ENCODE measurements around the gene GNAT2.

Gene GNAT2

DNA sequence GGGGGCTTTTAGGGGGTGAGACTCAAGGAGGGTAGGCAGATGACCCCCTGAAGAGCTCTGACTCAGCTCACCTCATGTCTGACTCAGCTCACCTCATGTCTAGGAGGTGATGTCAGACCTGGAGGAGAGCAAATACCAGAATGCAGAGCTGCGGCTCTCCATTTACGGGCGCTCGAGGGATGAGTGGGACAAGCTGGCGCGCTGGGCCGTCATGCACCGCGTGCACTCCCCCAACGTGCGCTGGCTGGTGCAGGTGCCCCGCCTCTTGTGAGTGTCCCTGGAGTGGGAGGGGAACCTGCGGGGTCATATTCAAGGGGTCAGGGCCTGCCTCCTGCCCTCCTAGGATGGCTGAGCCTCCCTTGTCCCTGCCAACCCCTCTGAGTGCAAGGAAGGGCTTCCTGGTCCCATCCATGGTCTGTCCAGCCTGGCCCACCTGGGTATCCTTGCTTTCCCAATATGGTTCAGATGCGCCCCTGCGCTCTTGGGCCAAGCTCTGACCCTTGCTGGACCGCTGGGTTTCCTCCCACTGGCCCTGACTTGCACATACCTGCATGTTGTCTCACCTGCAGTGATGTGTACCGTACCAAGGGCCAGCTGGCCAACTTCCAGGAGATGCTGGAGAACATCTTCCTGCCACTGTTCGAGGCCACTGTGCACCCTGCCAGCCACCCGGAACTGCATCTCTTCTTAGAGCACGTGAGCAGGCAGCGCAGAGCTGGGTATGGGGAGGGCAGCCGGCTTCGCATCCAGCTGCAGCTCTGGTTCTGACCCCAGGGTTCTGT, 9.3 kb upstream of the GNAT2 start:
- no peak for DNase-seq

DNA sequence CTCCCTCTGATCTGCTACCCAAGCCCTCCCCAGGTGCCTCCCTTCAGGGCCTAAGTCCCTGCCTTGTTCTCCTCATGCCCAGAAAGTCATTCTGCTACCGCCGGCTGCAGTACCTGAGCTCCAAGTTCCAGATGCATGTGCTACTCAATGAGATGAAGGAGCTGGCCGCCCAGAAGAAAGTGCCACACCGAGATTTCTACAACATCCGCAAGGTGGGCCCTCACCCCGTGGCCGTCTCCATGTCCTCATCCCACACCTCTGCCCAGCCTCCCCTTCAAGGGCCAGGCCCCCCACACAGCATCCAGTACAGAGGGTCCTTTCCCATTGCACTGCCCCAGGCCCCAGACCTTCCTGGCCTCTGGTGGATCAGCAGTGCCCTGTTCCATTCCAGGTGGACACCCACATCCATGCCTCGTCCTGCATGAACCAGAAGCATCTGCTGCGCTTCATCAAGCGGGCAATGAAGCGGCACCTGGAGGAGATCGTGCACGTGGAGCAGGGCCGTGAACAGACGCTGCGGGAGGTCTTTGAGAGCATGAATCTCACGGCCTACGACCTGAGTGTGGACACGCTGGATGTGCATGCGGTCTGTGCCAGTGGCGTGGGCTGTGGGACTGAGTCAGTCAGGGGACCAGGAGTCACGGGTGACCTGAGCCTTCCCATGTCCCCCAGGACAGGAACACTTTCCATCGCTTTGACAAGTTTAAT, 8.4 kb upstream of the GNAT2 start:
- no peak for DNase-seq

DNA sequence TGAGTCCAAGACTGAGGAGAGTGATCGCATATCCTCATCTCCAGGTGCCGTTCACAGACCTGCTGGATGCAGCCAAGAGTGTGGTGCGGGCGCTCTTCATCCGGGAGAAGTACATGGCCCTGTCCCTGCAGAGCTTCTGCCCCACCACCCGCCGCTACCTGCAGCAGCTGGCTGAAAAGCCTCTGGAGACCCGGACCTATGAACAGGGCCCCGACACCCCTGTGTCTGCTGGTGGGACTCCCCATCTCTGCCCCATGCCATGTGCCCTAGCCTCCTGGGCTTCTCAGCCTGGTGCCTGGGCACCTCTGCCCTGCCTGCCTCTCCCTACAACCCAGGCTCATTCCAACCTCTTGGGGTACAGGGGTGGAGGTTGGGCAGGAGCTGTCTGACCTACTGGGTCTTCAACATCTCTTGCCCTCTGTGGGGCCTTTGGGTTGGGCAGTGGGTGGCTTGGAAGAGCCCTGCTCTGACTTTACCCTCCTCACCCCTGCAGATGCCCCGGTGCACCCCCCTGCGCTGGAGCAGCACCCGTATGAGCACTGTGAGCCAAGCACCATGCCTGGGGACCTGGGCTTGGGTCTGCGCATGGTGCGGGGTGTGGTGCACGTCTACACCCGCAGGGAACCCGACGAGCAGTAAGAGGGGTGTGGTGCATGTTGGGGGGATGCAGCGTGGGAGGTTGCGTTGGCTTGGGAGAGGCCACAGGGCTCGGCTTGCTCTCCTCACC, 7.4 kb upstream of the GNAT2 start:
- DNase-seq = no peak

DNA sequence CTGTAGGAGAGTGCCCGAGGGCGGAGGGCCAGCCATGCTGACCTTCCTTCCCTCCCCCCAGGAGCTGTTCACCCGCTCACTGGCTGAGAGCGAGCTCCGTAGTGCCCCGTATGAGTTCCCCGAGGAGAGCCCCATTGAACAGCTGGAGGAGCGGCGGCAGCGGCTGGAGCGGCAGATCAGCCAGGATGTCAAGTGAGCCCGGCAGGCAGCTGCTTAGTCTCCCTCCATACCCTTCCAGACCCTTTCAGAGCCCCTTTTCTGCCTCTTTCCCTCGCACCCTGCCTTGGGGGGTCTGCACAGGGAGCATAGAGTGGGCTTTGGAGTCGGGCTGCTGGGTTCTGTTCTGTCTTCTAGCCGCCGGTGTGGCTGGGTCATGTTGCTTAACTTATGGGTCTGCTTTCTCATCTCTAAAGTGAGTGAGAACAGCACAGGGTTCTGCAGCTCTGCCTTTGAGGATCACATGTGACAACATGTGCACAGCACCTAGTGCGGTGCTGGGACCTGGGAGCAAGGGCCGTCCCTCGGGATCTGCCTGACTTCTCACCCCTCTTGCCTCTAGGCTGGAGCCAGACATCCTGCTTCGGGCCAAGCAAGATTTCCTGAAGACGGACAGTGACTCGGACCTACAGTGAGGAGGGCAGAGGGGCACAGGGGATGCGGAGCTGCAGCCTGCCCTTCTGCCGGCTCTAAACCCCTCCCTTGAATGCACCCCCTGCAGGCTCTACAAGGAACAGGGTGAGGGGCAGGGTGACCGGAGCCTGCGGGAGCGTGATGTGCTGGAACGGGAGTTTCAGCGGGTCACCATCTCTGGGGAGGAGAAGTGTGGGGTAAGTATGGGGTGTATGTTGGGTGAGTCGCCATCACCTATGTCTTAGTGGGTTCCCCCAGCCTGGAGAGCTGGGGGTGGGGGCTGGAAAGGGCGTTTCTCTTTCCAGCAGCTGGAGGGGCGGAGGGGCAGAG, 6.5 kb upstream of the GNAT2 start:
- DNase-seq = no peak

DNA sequence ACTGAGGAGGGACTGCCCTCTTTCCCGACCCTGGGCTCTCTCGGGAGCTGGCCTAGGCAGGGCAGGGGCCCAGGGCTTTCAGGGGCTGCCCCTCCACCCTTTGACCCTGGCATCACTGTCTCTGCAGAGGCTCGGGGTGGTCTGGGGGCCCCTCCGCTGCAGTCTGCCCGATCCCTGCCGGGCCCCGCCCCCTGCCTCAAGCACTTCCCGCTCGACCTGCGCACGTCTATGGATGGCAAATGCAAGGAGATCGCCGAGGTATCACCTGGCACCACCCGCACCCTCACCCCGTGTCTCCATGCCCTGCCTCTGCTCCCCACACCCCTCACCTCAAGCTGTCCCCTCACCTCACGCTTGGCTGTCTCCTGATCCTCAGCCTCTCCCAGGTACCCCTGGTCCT, 5.8 kb upstream of the GNAT2 start:
- no peak for DNase-seq

DNA sequence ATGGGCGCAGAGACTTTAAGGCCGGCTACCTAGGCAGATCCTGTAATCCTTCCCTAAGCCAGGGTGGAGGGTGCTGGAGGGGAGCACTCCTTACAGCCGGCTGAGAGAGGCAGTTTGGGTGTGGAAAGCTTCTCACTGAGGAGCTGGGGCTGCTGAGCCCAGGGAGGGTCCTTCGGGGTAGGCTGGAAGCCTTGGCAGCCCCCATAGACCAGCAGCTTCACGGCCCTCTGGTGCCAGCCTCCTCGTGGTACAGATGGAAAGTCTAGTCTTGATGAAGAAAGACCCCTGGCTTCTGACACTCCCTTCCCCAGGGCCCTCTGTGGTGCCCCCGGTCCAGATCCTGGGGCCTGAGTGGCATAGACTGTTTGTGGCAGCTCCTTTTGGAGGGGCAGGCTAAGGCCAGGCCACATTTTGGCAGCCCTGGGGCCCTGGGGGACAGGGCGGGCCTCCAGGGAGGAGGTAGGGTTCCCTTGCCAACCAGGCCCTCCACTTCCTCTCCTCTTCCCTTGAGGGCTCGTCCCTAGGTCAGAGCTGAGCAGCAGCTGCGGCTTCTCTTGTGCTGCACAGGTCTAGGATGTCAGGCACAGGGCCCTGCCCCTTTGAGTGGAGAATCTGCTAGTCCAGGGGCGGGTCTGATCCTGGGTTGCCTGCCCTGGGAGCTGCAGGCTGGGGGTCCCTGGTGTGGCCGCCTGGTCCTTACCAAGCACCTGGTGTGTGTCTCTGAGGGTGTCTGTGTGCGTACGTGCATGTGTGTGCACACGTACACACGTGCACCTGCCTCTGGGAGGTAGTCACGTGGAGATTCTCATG, 5.0 kb upstream of the GNAT2 start:
- DNase-seq = no peak

DNA sequence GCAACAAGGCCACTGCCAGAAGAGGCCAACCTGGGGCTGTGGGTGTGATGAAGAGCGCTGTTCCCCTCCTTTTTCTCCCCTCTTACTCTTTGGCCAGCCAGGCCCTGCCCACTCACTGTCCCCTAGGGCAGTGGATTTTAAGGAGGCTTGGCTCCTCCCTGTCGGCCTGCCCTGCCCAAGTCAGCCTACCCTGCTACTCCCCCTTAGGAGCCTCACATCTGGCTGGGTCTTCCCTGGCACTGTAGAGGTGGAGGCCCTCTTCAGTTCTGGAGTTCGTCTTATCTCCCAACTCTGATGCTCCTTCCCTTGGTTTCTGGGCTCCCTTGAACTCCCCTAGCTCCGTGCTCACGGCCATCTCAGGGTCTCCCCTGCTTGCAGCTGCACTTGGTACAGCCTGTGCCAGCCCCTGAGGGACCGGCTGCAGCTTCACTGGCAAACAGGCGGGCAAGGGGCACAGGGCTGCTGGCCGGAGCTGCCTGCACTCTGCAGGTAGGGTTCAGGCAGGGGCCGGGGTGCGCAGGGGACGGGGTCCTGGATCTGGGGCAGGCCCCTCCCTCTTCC, 4.3 kb upstream of the GNAT2 start:
- DNase-seq = peak in 28 of 51 donors; percentile 17 to 66 (median 44)

DNA sequence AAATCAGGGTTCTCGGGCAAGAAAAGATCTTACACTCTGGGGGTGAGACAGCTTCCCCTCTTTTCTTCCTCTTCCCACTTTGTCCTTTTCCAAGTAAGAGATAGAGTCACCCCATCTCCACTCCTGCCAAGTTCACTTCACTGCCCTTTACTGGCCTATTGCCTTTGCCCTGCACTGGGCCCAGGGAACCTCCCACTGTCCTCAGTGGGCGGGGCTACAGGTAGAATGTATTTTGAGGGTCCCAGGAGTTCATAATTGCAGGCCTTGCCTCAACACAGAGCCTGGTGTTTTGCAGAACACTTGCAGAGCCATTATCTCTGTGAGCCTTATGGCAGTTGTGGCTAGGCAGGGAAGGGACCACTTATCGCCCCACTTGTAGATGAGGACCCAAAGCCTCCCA, 3.5 kb upstream of the GNAT2 start:
- no peak for DNase-seq

DNA sequence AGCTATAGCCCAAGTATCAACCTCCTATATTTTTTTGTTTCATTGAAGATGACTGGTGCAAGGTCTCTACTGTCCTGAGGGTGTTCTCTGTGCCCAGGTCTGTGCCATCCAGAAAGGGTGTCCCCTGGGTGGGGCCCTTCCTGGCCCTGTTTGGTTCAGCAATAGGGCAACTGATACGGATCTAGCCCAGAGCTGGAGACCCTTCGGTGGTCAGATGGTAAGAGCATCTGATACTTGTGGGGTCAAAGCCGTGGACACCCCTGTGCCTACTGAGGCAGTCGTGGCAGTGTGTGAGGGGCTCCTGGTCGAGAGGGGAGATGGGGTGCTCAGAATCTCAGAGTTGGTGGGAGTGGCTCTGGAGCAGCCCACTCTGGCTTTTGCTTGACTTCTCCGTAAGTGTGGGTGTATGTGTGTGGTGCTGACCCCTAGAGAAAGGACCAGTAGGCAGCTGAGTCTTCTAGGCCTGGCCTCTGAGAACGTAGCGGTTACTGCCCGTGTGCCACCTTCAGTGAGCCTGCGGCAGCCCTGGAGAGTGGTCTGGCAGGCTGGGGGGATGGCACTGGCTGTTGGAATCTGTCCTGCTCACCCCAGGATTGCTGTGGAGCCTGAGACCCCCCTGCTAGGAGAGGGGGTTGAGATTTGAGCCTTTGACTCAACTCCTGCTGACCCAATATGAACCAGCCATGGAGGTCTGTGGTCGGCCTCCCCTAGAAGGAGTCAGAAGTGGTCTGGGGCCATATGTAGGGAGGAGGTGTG, 2.9 kb upstream of the GNAT2 start:
- no peak for DNase-seq

DNA sequence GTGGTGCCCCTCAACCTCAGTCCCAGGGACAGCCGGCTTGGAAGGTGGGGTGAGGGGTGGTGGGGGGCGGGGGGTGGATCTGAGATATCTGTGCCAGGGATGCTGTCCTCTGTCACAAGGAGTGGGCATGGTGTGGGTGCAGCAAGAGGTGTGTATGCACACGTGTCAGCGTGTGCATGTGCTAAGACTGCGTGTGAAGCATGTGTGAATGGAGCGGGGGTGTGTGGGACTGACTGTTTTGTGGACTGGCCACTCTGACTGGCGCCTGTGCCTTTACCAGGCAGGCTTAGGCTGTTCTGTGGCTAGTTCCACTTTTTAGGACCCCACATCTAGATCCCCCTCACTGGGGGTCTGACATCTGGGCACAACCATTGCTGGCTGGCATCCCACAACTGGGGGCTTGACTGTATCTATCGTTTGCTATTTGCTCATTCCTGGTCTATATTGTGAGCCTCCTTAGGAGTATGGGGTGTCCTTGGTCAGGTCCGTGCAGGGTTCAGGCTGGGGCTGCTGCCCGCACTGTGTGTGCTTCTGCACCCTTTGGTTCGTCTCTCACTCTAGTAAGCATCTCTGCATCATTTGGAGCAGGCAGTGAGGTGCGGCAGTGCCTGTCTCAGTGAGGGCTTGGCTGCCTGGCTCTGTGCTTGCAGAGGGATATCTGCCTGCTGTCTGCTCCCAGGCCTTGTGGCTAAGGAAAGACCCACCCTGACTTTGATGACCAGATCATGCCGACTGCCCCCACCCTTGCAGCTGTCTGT, 2.1 kb upstream of the GNAT2 start:
- DNase-seq = peak in 1 of 51 donors; percentile 65

DNA sequence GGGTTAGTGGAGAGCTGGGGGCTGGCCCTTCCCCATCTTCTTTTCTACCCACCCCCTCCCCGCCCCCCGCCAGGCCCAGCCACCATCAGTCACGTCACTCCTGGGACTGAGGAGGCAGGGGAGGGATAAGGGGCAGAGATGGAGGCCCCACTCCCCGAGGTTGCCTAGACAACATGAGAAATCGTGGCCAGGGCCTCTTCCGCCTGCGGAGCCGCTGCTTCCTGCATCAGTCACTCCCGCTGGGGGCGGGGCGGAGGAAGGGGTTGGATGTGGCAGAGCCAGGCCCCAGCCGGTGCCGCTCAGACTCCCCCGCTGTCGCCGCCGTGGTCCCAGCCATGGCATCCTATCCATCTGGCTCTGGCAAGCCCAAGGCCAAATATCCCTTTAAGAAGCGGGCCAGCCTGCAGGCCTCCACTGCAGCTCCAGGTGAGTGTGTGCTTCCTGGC, 1.4 kb upstream of the GNAT2 start:
- DNase-seq = peak in 49 of 51 donors; percentile 40 to 93 (median 83)

DNA sequence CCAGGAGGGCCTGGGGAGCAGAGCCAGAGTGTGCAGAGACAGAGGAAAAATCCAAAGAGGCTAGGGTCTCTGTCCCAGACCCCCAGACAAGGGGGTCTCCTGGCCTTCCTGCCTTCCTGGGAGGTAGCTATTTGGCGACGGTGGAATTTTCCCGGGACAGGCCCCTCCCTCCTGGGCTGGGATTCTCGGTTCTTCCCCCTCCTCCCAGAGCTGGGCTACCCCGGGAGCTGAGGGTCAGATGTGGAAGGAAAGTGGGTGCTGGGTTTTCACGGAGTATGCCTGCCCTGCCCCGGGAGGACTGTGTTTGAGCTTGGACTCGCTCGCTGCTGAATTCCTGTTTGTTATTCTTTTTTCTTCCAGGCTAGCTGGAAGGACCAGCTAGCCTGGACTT, 980 bp upstream of the GNAT2 start:
- DNase-seq = peak in 12 of 51 donors; percentile 25 to 70 (median 50)

DNA sequence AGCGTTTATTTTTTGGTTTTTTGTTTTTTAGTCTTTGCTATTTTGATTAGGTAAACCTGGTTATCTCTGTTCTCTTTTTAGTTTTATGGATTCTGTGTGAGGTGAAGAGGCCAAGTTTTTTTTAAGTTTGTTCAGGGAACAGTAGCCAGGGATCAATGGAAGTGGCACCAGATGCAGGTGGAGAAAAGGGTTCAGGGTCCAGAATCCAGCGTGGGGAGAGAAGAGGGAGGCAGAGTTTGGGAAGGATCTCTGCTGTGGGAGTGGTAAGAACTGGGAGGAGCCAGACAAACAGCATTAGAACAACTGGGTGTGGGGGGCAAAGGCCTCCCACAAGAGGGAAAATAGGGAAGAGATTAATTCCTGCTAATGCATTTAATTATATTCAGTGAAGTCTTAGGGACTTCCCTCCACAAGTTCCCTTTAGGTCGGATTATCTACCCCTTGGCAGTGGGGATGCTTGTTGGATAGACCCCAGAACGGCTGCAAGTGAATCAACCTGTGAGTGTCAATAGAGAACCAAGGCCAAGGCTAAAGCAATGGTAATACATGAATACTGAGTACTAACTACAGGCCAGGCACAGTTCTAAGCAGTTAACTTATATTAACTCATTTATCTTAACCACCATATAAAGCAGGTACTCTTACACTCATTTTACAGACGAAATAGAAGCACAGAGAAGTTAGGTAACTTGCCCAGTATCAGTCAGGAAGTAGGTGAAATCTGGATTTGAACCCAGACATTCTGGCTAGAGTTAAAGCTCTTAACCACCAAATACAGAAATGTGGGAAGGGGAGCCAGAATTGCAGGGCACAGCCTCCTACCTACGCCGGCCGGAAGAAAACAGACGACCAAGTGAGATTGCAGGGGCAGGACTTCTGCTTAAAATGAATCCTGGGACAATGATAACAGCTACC, 498 bp downstream of the GNAT2 start:
- DNase-seq = no peak

DNA sequence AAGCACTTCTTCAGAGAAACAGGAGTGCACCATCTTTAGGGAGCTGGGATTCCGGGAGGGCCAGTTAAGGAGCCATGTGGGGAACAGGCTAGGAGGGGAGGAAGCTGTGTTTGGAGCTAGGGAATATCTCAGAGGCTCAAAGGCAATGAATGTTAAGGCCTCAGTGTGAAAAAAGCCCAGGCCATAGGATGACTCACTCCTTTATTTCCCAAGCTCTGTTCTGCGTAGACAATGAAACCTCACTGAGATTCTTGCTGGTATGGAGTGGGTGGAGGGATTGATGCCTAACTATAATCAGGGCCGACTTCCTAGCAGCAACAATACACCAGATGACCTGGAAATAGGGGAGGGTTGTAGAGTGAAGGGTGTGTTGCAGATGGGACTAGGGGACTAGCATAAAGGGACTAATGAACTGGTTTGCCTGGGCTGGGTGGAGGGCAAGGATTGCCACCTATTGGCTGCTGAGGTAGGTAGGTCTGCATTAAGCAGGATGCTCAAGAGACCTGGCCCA, 2.1 kb downstream of the GNAT2 start:
- DNase-seq = no peak

DNA sequence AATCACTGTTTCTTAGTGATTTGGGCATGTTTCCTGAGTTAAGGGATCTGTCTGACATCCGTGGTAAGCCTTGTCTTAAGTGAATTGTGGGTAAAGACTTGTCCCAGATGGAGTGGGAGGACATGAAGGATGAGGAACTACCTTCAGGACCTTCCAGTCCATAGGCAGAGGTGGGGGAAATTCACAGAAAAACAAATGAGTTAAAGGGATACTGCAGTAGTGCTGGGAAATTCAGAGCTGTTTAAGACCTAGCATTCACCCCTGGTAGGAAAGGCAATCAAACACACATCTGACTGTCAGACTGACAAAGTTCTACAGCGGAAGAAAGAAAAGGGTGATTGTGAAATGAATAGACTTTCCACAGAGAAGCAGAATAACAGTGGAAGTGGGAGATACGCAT, 3.0 kb downstream of the GNAT2 start:
- no peak for DNase-seq

DNA sequence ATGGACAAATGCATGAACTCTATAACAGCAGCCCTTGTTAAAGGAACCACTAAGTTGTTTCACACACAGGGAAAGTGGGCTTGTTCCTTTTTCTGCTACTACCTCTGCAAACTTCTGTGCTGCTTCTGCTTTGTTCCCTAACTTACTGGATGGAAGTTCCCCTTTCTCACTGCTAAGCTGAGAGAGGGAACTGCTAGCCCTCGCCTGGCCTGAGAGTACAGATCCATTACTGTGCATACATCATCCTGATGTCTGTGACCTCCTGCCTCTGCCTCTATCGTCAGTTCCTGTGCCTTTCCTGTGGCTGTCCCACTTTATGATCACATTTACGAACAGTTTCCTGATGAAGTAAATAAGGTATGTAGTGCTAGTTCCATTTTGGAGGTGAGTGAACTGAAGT, 3.5 kb downstream of the GNAT2 start:
- DNase-seq = peak in 3 of 51 donors; percentile 16 to 33 (median 24)
